Upper lobe of left lung (tissue), 6 donors: ENCODE measurements around the gene MYOM3. TPM values are rescaled to one million over a fixed set of nuclear protein-coding genes. Genes with fewer than 3 reads are reported as not detected.

Experiments
- ATAC-seq, 2 donors: fragments of 200-7000 bp; cut with Tn5 transposase; one replicate each; pipeline ENCODE4 v1.9.1; 2022; ENCODE audit warnings: mild to moderate bottlenecking in 2 of 2, moderate library complexity in 2 of 2; ENCODE audit not compliant: low FRiP score in 2 of 2
- DNase-seq, 2 donors: peaks; one replicate each; pipeline ENCODE4 v3.0.0-alpha.2; 2019 to 2020
- H3K27ac ChIP-seq, 4 donors: fragments of 200-600 bp; sonication (generic); one replicate each; pipeline ENCODE4 v1.5.1; 2016 to 2019
- H3K27me3 ChIP-seq, 4 donors: fragments of 200-600 bp; sonication (generic); one replicate each; pipeline ENCODE4 v1.5.1; 2017 to 2019
- H3K36me3 ChIP-seq, 4 donors: fragments of 200-600 bp; sonication (generic); one replicate each; pipeline ENCODE4 v1.5.1; 2016 to 2019
- H3K4me1 ChIP-seq, 4 donors: fragments of 200-600 bp; sonication (generic); one replicate each; pipeline ENCODE4 v1.5.1; 2018 to 2019
- H3K4me3 ChIP-seq, 4 donors: fragments of 200-600 bp; sonication (generic); one replicate each; pipeline ENCODE4 v1.5.1; 2017 to 2019; ENCODE audit warnings: mild to moderate bottlenecking in 2 of 4, moderate library complexity in 1 of 4
- H3K9me3 ChIP-seq, 4 donors: fragments of 200-600 bp; sonication (generic); one replicate each; pipeline ENCODE4 v1.5.1; 2018 to 2019
- CTCF ChIP-seq, 6 experiments: fragments of 450-650 bp in 4 of 6; fragments of 200-600 bp in 2 of 6; sonication (generic) in 2 of 6; IDR thresholded peaks; one replicate each; pipeline ENCODE4 v1.5.1; 2016 to 2019; ENCODE audit warnings: antibody characterized with exemption in 6 of 6
- EP300 ChIP-seq, 4 donors: sonication (generic); formaldehyde crosslinking; IDR thresholded peaks; one replicate each; pipeline ENCODE4 v1.5.1; 2017; ENCODE audit warnings: antibody characterized with exemption in 4 of 4, control low read depth in 2 of 4
- POLR2A ChIP-seq, 4 donors: fragments of 450-650 bp; IDR thresholded peaks; one replicate each; pipeline ENCODE4 v1.5.1; 2016 to 2017; ENCODE audit warnings: antibody characterized with exemption in 4 of 4, mild to moderate bottlenecking in 2 of 4
- POLR2AphosphoS5 ChIP-seq, 2 donors: sonication (generic); formaldehyde crosslinking; IDR thresholded peaks; one replicate each; pipeline ENCODE4 v1.5.1; 2017; ENCODE audit warnings: antibody characterized with exemption in 2 of 2
- WGBS, 2 donors: methylation state at CpG; one replicate each; pipeline ENCODE4 v1.1.5; 2017 to 2018; 5-methylcytosine and 5-hydroxymethylcytosine counted together
- total RNA-seq, 6 donors: library from RNA; depleted of rRNA in 4 of 6; stranded (reverse); fragments of >200 nt in 4 of 6; gene quantifications; one replicate each; pipeline versions ENCODE4 v1.1.0 to v1.2.1, GENCODE V29; 2016 to 2021
- donor health status: DM: no; HTN: no; CAD: no; lungs with moderate emphysema.
- donor health status: DM: no; HTN: yes; CAD: no; lungs with severe emphysema.

MYOM3 gene
- under 1 TPM in 3 of 6 donors, not detected in 3; 0.11 to 0.20 (median 0.15) TPM for total RNA-seq

DNA sequence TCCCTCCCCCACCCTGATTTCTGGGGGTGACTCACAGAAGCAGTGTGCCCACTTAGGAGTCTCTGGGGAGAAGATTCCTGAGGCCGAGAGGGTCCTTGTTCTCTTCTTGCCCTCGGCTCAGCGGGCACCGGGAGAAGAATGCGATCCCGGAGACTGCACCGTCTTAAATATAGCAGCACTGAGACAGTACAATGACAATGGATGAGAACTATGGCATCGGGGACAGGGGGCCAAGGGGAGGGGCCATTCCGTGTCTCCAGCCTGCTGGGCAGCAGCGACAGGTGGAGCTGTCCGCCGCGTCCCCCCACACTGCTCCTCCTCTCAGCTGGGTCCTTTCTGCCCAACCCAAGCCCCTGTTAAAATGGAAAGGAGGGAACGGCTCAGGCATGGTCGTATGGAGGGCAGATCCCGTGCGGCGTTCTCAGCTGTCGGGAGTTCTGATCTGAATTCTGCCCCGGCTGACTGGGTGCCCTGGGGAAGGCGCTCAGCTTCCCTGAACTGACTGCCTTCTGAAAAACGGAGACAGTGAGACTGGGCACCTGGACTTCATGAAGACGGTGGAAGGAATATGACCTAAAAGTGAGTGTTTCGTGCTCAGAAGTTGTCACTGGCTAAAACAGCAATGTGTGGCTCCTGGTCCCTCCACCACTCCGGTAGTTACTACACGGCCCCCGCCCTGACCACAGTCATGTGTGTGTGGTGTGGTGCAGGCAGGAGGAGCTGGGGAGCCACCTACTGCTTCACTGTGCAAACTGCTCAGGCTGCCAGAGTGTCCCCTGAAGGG, at the start of gene MYOM3:
TSS of gene MYOM3 (minus strand) at position 140 of the 784 bp plus-strand sequence. CDS start 3,499 bp downstream, outside the sequence.
- H3K36me3 ChIP-seq = no peaks in the 10 kb centered on the region
- ATAC-seq (peak; percentile 77 to 87), DNase-seq (peak in 1 of 2 donors; percentile 81)
- no peak within 1 kb of the TSS for H3K27ac ChIP-seq
- peak within 1 kb of the TSS in 1 of 4 donors; percentile 14 for H3K4me3 ChIP-seq
- H3K4me1 ChIP-seq = peaks cover 0 to 7% (median 2%) of the 10 kb centered on the region in 4 donors
- H3K27me3 ChIP-seq = no peaks in the 10 kb centered on the region
- no peak for TF ChIP-seq POLR2AphosphoS5 (IDR thresholded peaks at IDR 0.05)
- no peak for TF ChIP-seq POLR2A (IDR thresholded peaks at IDR 0.05)
- TF ChIP-seq EP300 (IDR thresholded peaks at IDR 0.05) = no peak
- TF ChIP-seq CTCF (IDR thresholded peaks at IDR 0.05) = peak; percentile 22 to 59 (median 40)
- WGBS, 2 donors = 31 to 33% methylated on average over 20 to 27 of the region's 27 CpGs
- H3K9me3 ChIP-seq = no peaks in the 10 kb centered on the region

GRCh38 chr1:24161270-24161669, 49.3 kb upstream of the MYOM3 start:
- H3K4me1 ChIP-seq = no peaks in the 10 kb centered on the region
- DNase-seq (no peak), ATAC-seq (no peak)
- H3K27ac ChIP-seq = no peak overlapping the region
- H3K36me3 ChIP-seq = peaks cover 0 to 6% (median 0%) of the 10 kb centered on the region in 4 donors
- TF ChIP-seq CTCF (IDR thresholded peaks at IDR 0.05) = no peak
- no peak for TF ChIP-seq EP300 (IDR thresholded peaks at IDR 0.05)
- TF ChIP-seq POLR2A (IDR thresholded peaks at IDR 0.05) = no peak
- no peak for TF ChIP-seq POLR2AphosphoS5 (IDR thresholded peaks at IDR 0.05)
- H3K27me3 ChIP-seq = no peaks in the 10 kb centered on the region
- no peaks in the 10 kb centered on the region for H3K9me3 ChIP-seq
- H3K4me3 ChIP-seq = no peak overlapping the region
- WGBS, 2 donors = 82 to 94% methylated on average over 2 to 4 of the region's 4 CpGs

- no peak overlapping the region for H3K4me3 ChIP-seq
- H3K27ac ChIP-seq = no peak overlapping the region
- ATAC-seq = no peak
- no peak for DNase-seq
- no peaks in the 10 kb centered on the region for H3K27me3 ChIP-seq
- peaks cover 0 to 6% (median 0%) of the 10 kb centered on the region in 4 donors for H3K36me3 ChIP-seq
- WGBS, 2 donors = 84 to 97% methylated on average over 5 of the region's 5 CpGs
- H3K4me1 ChIP-seq = no peaks in the 10 kb centered on the region
- no peak for TF ChIP-seq CTCF (IDR thresholded peaks at IDR 0.05)
- TF ChIP-seq POLR2AphosphoS5 (IDR thresholded peaks at IDR 0.05) = no peak
- no peak for TF ChIP-seq EP300 (IDR thresholded peaks at IDR 0.05)
- TF ChIP-seq POLR2A (IDR thresholded peaks at IDR 0.05) = no peak
- H3K9me3 ChIP-seq = no peaks in the 10 kb centered on the region
Measured at GRCh38 chr1:24159366-24159765, 47.4 kb upstream of the MYOM3 start.

DNA sequence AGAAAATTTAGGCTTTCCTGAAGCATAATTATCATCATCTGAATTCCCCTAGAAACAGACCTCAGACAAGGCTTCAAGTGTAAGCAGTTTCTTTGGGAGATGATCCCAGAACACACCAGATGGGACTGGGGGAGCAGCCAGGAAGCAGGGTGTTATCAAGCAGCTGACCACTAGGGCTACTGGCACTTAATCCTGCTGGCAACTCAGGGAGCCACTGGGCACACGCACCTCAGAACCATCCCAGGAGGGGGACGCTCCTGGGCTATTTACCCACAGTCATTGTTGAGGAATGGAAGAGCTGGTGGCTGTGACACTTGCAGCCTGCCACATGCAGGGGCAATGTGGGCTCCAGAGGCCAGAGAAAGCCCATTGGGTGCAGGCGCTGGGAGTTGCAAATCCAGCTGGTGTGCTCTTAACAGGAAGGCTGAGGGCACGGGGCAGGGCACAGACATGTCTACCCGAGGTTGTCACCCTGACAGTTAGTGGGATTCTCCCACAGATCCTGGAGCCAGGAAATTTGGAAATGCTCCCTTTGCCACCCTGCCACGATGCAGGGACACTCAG, 46.1 kb upstream of the MYOM3 start:
- TF ChIP-seq CTCF (IDR thresholded peaks at IDR 0.05) = no peak
- no peak for TF ChIP-seq EP300 (IDR thresholded peaks at IDR 0.05)
- TF ChIP-seq POLR2A (IDR thresholded peaks at IDR 0.05) = no peak
- TF ChIP-seq POLR2AphosphoS5 (IDR thresholded peaks at IDR 0.05) = no peak
- ATAC-seq (peak in 1 of 2 donors; percentile 22), DNase-seq (no peak)
- no peak overlapping the region for H3K4me3 ChIP-seq
- WGBS, 2 donors = 82 to 100% methylated on average over 1 to 6 of the region's 6 CpGs
- no peaks in the 10 kb centered on the region for H3K4me1 ChIP-seq
- no peaks in the 10 kb centered on the region for H3K27me3 ChIP-seq
- H3K36me3 ChIP-seq = peaks cover 0 to 6% (median 0%) of the 10 kb centered on the region in 4 donors
- H3K27ac ChIP-seq = no peak overlapping the region
- H3K9me3 ChIP-seq = no peaks in the 10 kb centered on the region
